GM19025 (cell line): ENCODE results near the gene LRRC55.

Source experiments
- ATAC-seq: cut with Tn5 transposase; IDR thresholded peaks from one replicate; pipeline ENCODE4 v1.9.1; 2021; ENCODE audit warnings: mild to moderate bottlenecking, low read depth, moderate library complexity; ENCODE audit not compliant: unreplicated experiment

LRRC55 gene

GRCh38 chr11:57181678-57182305 is at the start of gene LRRC55:
LRRC55 (plus strand) TSS chr11:57181953; CDS start chr11:57182023, 70 bp downstream.
- ATAC-seq: no peak

GRCh38 chr11:57133366-57134038 is 48.3 kb upstream of the LRRC55 start:
- no peak for ATAC-seq

- no peak for ATAC-seq
Observed at GRCh38 chr11:57134284-57134683, 47.5 kb upstream of the LRRC55 start.

DNA sequence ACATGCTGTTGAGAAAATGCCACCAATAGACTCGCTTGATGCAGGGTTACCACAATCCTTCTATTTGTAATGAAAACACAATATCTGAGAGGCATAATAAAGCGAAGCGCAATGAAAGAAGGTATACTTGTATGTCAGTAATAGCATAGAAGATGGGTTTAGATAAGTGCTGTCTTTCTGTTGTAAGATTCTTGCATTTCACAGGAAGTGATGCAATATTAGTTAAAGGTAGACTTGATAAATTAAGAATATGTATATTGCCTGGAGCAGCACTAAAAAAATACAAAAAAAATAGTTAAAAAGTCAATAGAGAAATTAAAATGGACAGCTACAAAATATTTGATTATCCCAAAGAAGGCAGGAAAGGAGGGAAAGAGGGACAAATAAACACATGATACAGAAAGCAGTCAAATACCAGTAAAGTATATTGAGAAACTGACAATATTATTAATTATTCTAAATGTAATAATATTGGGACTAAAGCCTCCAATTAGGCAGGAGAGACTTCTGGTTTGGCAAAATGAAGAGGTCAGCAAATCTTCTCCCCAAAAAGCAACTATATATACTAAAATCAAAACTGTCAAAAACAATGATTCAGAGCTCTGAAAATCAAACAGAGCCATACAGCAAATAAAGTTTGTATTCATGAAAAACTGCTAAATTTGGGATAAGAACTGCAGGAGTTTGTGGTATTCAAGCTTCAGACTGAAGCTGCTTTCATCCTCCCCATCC is 46.6 kb upstream of the LRRC55 start:
- ATAC-seq: no peak

GRCh38 chr11:57140568-57140967 is 41.2 kb upstream of the LRRC55 start:
- ATAC-seq: no peak

- ATAC-seq: no peak
Observed at GRCh38 chr11:57143459-57143858, 38.3 kb upstream of the LRRC55 start.

- ATAC-seq: no peak
Observed at GRCh38 chr11:57144075-57144474, 37.7 kb upstream of the LRRC55 start.

- ATAC-seq: no peak
Observed at GRCh38 chr11:57144531-57145320, 37.0 kb upstream of the LRRC55 start.

DNA sequence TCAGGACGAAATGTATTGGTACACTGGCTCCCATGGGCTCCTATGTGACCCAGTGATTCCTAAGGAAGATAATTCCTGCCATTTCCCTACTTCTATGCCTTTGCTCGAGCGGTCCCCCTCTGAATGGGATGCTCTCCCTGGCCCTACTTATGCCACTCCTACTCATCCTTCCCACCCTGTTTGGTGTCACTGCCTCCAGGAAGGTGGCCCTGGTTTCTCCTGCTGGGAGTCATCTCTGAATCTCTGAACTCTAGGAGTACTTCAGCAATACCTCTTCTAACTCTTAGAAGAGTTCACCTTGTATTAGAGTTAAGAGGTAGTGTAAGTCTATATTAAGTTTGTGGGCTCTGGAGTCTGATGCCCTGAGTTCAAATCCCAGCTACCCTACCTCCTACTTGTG is 35.5 kb upstream of the LRRC55 start:
- ATAC-seq: no peak

DNA sequence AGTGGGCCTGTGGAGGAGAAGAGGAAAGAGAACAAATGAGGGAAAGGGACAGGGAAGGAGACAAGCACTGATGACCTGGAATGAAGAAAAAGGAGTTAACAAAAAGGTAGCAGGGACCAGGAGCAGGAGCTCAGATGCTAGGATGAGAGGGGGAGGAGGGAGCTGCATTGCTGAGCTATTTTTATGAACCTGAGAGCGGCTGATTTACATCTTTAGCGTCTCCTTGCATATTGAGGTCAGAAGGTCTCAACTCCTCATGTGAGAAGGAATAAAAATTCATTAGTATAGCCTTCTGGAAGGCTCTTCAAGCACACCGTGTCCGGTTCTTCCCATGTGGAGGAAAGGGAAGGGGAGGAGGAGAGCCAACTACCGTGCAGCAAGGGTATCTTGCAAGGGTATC is 33.1 kb upstream of the LRRC55 start:
- no peak for ATAC-seq

- ATAC-seq: no peak
Observed at GRCh38 chr11:57150454-57150917, 31.3 kb upstream of the LRRC55 start.

DNA sequence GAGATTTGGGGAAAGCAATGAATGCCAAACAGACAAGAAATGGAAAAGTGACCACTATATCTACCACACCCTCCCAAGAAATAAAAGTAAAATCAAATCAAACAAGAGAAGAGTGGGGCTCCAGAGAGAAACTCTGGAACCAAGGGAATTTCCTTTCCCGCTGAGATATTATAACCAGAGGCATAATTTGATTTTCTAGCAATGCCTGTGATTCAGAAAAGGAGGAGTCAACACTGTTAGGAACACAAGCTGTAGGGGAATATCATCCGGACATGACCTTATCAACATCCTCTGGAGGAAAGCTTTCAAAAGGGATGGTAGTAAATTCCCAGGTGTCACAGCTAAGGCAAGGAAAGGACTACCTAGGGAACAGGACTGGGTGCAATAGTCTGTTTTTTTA is 29.6 kb upstream of the LRRC55 start:
- no peak for ATAC-seq

DNA sequence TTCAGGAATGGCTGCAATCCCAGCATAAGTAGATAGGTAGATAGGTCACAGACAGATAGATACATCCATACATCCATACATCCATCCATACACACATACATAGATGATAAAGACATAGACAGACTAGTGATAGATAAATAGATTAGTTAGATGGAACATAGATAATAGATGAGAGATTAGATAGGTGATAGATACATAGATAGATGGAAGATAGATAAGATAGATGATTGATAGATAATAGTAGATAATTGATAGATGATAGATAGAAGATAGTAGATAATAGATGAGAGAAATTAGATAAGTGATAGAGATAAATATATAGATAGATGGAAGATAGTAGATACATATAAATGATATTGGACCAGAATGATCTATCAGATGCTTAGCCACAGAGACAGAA is 28.3 kb upstream of the LRRC55 start:
- ATAC-seq: no peak

DNA sequence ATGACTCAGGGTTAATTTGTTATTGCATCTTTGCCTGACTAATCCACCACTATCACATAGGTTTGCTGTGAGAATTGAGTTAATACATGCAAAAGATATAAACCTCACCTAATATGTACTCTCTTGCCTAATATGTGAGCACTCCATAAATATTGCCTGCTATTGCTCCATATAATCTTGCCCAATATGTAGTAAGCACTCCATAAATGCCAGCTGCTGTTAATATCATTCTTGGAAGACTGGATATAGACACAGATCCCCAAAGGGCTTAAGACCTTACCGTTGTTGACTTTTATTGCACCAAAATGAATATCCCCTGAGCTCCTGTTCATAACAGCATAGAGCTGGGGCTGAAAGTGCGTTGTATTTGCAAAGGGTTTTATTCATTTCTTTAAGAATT is 27.0 kb upstream of the LRRC55 start:
- ATAC-seq: no peak

DNA sequence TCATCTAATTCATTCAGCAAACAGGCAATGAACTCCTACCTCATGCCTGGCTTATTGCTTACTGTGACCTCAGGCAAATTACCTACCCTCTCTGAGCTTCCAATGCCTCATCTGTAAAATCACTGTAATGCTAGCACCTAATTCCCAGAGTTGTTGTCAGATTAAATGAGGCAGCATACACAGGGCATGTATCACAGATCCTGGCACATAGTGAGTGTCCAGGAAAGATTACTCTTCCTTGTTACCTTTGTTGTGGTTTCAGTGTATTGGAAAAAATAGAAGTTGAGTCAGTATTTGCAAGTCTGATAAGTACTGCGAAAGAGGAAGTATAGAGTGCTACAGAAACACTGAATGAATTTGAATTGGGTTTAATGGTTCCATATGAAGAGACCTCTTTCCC is 26.4 kb upstream of the LRRC55 start:
- ATAC-seq: no peak

DNA sequence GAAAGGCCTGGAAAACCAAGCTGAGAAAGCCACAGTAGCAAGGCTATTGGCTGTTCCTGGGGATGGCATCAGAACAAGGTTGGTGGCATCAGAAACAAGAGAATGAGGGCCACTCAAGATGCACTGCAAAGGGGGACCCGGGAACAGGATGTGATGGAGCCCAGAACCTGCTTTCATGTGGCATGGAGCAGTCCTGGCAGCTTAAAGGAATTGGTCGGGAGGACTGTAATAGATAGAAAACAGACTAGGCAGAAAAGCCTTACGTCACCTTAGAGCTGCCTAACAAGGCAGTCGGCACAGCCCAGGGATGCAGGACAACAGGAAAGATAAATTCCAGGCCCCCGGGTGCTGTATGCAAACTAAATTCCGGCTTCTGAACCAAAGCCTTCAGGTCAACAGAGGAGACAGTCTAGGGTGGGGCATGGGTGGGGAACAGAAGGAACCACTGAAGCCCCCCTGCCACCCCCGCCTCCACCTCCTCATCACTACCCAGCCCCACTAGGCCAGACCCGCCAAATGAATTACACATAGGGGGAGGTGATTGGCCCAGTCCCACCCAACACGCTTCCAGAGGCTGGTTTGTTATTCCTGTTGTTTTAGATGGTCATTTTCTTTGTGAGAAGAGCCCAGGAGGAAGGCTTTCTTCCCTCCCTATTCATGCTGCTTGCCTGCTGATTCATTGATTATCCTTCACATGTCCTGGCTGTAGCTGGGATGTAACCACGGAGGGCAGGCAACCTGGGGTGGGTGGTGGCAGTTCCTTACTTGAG is 25.7 kb upstream of the LRRC55 start:
- ATAC-seq: no peak

- ATAC-seq: no peak
Observed at GRCh38 chr11:57156928-57157327, 24.8 kb upstream of the LRRC55 start.

GRCh38 chr11:57157624-57158023 is 24.1 kb upstream of the LRRC55 start:
- no peak for ATAC-seq

GRCh38 chr11:57158180-57158579 is 23.6 kb upstream of the LRRC55 start:
- no peak for ATAC-seq

- no peak for ATAC-seq
Observed at GRCh38 chr11:57158599-57158998, 23.2 kb upstream of the LRRC55 start.
